Heart right ventricle (tissue), 16 donors: ENCODE results near the gene TGOLN2. TPM values are rescaled to one million over a fixed set of nuclear protein-coding genes. Genes with fewer than 3 reads are reported as not detected.
"Not testable (repeated sequence)": the region's sequence is repeated elsewhere in the genome, so short reads cannot be mapped to it uniquely, and the experiment has no call there.

Source experiments
- ATAC-seq, 8 donors: fragments of 200-7000 bp; cut with Tn5 transposase; one replicate each; pipeline ENCODE4 v1.9.1; 2020; ENCODE audit warnings: mild to moderate bottlenecking in 8 of 8, moderate library complexity in 8 of 8, moderate number of reproducible peaks in 1 of 8
- DNase-seq, 2 donors: peaks; one replicate each; pipeline ENCODE4 v3.0.0-alpha.2; 2020
- H3K27ac ChIP-seq, 10 donors: fragments of 200-600 bp; sonication (generic) in 2 of 10; one replicate each; pipeline versions ENCODE4 v1.5.0 to v1.8.0; 2020 to 2022; ENCODE audit warnings: mild to moderate bottlenecking in 3 of 10
- H3K27me3 ChIP-seq, 7 donors: fragments of 200-600 bp; one replicate each; pipeline ENCODE4 v1.8.0; 2021 to 2022; ENCODE audit warnings: mild to moderate bottlenecking in 2 of 7
- H3K36me3 ChIP-seq, 9 donors: fragments of 200-600 bp; sonication (generic) in 1 of 9; one replicate each; pipeline versions ENCODE4 v1.5.0 to v1.8.0; 2020 to 2022; ENCODE audit warnings: mild to moderate bottlenecking in 2 of 9
- H3K4me1 ChIP-seq, 9 donors: fragments of 200-600 bp; sonication (generic) in 1 of 9; one replicate each; pipeline versions ENCODE4 v1.5.0 to v1.8.0; 2020 to 2022; ENCODE audit warnings: mild to moderate bottlenecking in 4 of 9
- H3K4me3 ChIP-seq, 10 donors: fragments of 200-600 bp; sonication (generic) in 2 of 10; one replicate each; pipeline versions ENCODE4 v1.5.0 to v1.8.0; 2020 to 2022; ENCODE audit warnings: mild to moderate bottlenecking in 7 of 10, moderate library complexity in 2 of 10
- H3K9me3 ChIP-seq, 11 donors: fragments of 200-600 bp in 10 of 11; sonication (generic) in 2 of 11; one replicate each; pipeline versions ENCODE4 v1.5.0 to v1.8.0; 2013 to 2022; ENCODE audit warnings: mild to moderate bottlenecking in 2 of 11, control low read depth in 1 of 11, moderate library complexity in 1 of 11
- WGBS, 2 donors: extraction: QIAGEN DNeasy Blood & Tissue Kit; methylation state at CpG; one replicate each; pipeline ENCODE4 v1.1.7; 2013; ENCODE audit warnings: inconsistent platforms in 1 of 2; 5-methylcytosine and 5-hydroxymethylcytosine counted together
- intact Hi-C, 10 donors: fragments of 100-400 bp; cut with DNase I; formaldehyde crosslinking; loops; one replicate each; pipeline versions ENCODE4 v1.11.1 to v1.14.2; 2022
- polyA plus RNA-seq, 2 donors: library from polyadenylated mRNA; stranded (reverse); fragments of 200-250 nt; gene quantifications; one replicate each; pipeline ENCODE4 v1.2.3, GENCODE V29; 2013
- total RNA-seq, 10 donors: library from RNA; stranded (reverse); fragmentation: NEBNext Ultra II Directional in 3 of 10; extraction: Animal tissue kit (Norgen Biotek cat#: 25700) in 3 of 10; gene quantifications; one replicate each; pipeline versions ENCODE4 v1.2.1 to v1.2.4, GENCODE V29; 2021 to 2023
- TF ChIP-seq, protein P1 (sequence below), 9 donors: fragments of 200-600 bp; sonication (generic) in 2 of 9; IDR thresholded peaks; one replicate each; pipeline versions ENCODE4 v1.5.0 to v1.8.0; 2021 to 2022; ENCODE audit warnings: antibody characterized with exemption in 9 of 9, mild to moderate bottlenecking in 5 of 9, moderate library complexity in 1 of 9
- donor health status: Arrhythmogenic right ventricular cardiomyopathy.
- donor health status: ischemic (EF 13 %, LVEDD 7.1; RV severe dilation, severe dysfunction).
- donor health status: healthy with polysubstance abuse.
- donor health status: DM: no; HTN: yes; CAD: no.
- donor health status: DM: no; HTN: no; CAD: no.
- donor health status: ischemic (EF 25% LVEDD 6.9; RV normal size, moderate dysfunction).
- donor health status: ischemic (EF 25% LVEDD 5.7; RV mildly dilated, moderate dysfunction).
- donor health status: healthy.
- donor health status: DM: yes; HTN: yes; CAD: no.
- donor health status: Ischemic cardiomyopathy.
- donor health status: ischemic (EF 35%, LVEDD 5.7; RV mildly dilated, moderate dysfunction).
- donor health status: nonischemic (EF 11% LVEDD 7.7; RV severe dilation, severe dysfunction).
- donor health status: DM: yes; HTN: yes; CAD: no.
- donor health status: PGD.
- donor health status: ischemic (EF 29% LVEDD 5.4; RV normal size, mild dysfunction).
- donor health status: nonischemic (EF 23%, LVEDD 6.1; RV moderate dilation, normal function).

TGOLN2 gene
- total and polyA plus RNA-seq, 12 donors, result 12.1 to 99.9 (median 72.4) TPM

DNA sequence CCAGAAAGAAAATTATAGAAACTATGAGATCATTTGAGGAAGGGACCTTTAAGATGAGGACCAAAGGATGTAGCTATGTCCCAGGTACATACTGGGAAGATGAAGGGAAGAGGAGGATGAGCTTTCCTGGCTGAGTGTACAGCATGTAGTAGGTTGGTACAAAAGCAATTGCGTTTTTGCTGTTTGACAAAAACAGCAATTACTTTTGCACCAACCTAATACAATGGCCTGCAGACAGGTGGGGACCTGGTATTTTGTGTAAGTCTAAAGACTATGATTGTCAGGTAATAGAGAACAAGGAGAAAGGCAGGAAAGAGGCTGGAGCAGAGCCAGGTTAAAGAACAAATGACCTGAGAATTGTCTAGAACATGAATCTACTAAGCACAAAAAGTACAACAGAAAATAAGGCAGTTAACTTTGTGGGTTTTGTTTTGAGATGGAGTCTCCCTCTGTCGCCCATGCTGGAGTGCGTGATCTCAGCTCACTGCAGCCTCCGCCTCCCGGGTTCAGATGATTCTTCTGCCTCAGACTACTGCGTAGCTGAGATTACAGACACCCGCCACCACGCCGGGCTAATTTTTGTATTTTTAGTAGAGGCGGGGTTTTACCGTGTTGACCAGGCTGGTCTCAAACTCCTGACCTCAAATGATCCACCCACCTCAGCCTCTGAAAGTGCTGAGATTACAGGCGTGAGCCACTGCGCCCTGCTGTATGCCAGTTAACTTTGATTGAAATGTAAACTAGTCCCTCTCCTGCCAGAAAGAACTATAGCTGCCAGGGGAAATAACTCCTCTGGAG is 3.2 kb upstream of the TGOLN2 start:
- no peak for DNase-seq
- no peak overlapping the region for H3K4me3 ChIP-seq
- intact Hi-C loops, result no loop called here
- 78 to 85% methylated on average over 13 of the region's 13 CpGs for WGBS, 2 donors
- peaks cover 1 to 21% (median 14%) of the 10 kb centered on the region in 9 donors for H3K4me1 ChIP-seq
- TF ChIP-seq, protein P1, sequence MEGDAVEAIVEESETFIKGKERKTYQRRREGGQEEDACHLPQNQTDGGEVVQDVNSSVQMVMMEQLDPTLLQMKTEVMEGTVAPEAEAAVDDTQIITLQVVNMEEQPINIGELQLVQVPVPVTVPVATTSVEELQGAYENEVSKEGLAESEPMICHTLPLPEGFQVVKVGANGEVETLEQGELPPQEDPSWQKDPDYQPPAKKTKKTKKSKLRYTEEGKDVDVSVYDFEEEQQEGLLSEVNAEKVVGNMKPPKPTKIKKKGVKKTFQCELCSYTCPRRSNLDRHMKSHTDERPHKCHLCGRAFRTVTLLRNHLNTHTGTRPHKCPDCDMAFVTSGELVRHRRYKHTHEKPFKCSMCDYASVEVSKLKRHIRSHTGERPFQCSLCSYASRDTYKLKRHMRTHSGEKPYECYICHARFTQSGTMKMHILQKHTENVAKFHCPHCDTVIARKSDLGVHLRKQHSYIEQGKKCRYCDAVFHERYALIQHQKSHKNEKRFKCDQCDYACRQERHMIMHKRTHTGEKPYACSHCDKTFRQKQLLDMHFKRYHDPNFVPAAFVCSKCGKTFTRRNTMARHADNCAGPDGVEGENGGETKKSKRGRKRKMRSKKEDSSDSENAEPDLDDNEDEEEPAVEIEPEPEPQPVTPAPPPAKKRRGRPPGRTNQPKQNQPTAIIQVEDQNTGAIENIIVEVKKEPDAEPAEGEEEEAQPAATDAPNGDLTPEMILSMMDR (IDR thresholded peaks at IDR 0.05), result no peak
- H3K27ac ChIP-seq, result no peak overlapping the region
- H3K27me3 ChIP-seq, result no peaks in the 10 kb centered on the region
- H3K36me3 ChIP-seq, result peaks cover 0 to 6% (median 0%) of the 10 kb centered on the region in 9 donors
- no peak for ATAC-seq
- H3K9me3 ChIP-seq, result no peaks in the 10 kb centered on the region

DNA sequence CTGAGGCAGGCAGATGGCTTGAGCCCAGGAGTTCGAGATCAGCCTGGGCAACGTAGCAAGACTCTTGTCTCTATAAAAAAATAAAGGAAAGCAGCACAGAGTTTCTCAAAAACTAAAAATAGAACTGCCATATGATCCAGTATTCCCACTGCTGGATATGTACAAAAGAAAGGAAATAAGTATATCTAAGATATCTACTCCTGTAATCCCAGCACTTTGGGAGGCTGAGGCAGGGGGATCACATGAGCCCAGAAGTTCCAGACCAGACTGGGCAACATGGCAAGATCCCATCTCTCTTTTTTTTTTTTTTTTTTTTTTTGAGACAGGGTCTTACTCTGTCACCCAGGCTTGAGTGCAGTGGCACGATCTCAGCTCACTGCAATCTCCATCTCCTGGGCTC is 1.9 kb upstream of the TGOLN2 start:
- H3K4me1 ChIP-seq, result peaks cover 13 to 35% (median 27%) of the 10 kb centered on the region in 9 donors
- WGBS, 2 donors, result 68 to 72% methylated on average over 3 of the region's 3 CpGs
- H3K36me3 ChIP-seq, result peaks cover 0 to 19% (median 1%) of the 10 kb centered on the region in 9 donors
- H3K27ac ChIP-seq, intact Hi-C loops, DNase-seq, H3K9me3 ChIP-seq, H3K27me3 ChIP-seq, H3K4me3 ChIP-seq, ATAC-seq: not testable (repeated sequence)

DNA sequence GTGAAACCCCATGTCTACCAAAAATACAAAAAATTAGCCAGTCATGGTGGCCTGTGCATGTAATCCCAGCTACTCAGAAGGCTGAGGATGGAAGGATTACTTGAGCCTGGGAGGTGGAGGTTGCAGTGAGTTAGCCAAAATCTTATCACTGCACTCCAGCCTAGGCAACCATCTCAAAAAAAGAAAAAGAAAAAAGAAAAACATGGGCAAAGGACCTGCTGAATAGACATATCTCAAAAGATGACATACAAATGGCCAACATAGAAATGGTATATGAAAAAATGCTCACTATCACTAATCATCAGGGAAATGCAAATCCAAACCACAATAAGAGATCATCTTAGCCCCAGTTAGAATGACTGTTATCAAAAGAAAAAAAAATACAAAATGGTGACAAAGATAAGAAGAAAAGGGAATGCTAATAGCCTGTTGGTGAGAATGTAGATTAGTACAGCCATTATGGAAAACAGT is 1.4 kb upstream of the TGOLN2 start:
- no peak for ATAC-seq
- H3K4me3 ChIP-seq, result no peak overlapping the region
- intact Hi-C loops, result no loop called here

DNA sequence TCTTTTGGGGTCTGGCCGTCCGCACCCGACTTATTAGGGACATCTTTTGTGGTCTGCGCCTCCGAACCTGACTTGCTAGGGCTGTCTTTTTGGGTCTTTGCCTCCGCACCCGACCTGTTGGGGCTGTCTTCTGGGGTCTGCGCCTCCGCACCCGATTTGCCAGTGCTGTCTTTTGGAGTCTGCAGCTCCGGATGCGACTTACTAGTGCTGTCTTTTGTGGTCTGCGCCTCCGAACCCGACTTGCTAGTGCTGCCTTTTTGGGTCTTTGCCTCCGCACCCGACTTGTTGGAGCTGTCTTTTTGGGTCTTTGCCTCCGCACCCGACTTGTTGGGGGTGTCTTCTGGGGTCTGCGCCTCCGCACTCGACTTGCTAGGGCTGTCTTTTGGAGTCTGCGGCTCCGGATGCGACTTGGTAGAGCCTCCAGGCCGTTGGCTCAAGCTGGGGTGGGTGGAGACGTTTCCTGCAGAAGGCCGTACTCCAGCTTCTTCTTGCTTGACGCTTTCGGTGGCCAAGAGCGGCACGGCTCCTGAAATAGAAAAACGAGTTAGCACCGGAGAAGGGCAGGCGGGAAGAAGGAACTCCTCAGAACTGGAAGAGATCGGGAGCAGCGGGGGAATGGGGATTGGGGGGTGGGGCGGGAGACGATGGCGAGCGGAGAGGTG is 498 bp downstream of the TGOLN2 start:
- Histone ChIP-seq H3K4me3 (peak overlapping the region; percentile 57 to 90 (median 70)), H3K27me3 (no peaks in the 10 kb centered on the region), H3K36me3 (peaks cover 0 to 43% (median 24%) of the 10 kb centered on the region in 9 donors), H3K4me1 (peaks cover 14 to 59% (median 49%) of the 10 kb centered on the region in 9 donors), H3K27ac (peak overlapping the region; percentile 93 to 99 (median 97)), H3K9me3 (no peaks in the 10 kb centered on the region)
- intact Hi-C loops, result no loop called here
- 2 to 5% methylated on average over 41 of the region's 41 CpGs for WGBS, 2 donors
- DNase-seq (peak; percentile 58 to 60), ATAC-seq (peak; percentile 25 to 73 (median 64))
- TF ChIP-seq, protein P1 (IDR thresholded peaks at IDR 0.05), result no peak

More for the DNA sequence above, 1.4 kb upstream of the TGOLN2 start:
- H3K9me3 ChIP-seq, result no peaks in the 10 kb centered on the region
- peaks cover 14 to 40% (median 31%) of the 10 kb centered on the region in 9 donors for H3K4me1 ChIP-seq
- TF ChIP-seq, protein P1 (IDR thresholded peaks at IDR 0.05), result no peak
- H3K27ac ChIP-seq, result no peak overlapping the region
- no peak for DNase-seq
- no peaks in the 10 kb centered on the region for H3K27me3 ChIP-seq
- peaks cover 0 to 23% (median 6%) of the 10 kb centered on the region in 9 donors for H3K36me3 ChIP-seq
